Stimulated activated CD8-positive, alpha-beta memory T cell treated with anti-CD3 and anti-CD28 coated beads, Interleukin-7, amount 100 ng/mL, for 1 hour (primary cell): ENCODE results near the gene NANP.

Experiments
- DNase-seq, 2 donors: peaks; one replicate each; pipeline ENCODE4 v3.0.0-alpha.2; 2020; ENCODE audit warnings: low read depth in 2 of 2

The NANP gene

DNA sequence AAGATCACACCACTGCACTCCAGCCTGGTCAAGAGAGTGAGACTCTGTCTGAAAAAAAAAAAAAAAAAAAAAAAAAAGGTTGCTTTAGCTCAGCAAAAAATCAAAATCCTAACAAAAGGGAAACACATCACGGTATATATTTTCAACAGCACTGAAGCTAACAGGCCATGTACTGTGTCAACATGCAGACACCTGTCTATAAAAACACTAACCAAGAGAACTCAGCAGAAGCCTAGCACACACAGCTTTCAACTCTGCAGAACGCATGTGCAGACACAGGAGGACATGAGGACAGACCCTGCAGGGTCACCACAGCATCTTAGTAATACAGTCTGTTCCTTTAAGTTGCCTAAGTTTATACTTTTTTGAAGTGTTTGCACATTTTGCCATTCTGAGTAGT is 52.0 kb downstream of the NANP start:
- no peak for DNase-seq

DNA sequence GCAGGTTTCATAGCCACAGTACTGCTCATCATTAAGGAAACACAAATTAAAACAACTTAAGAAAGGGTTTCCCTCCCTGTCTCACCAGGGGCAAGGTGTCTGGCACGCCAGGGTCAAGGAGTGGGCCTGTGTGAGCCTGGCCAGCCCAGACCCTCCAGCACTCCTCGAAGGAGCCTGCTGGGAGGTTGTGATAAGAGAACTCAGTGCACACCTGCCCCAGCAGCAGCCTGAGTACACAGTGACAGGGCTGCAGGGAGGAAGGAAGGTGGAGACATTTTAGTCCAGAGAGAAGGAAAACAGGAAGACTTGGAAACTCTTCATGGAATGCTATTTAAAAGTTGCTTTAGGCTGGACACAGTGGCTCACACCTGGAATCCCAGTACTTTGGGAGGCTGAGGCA is 52.6 kb downstream of the NANP start:
- no peak for DNase-seq

- no peak for DNase-seq
These were observed 53.7 kb downstream of the NANP start for GRCh38 chr20:25570148-25570530.

DNA sequence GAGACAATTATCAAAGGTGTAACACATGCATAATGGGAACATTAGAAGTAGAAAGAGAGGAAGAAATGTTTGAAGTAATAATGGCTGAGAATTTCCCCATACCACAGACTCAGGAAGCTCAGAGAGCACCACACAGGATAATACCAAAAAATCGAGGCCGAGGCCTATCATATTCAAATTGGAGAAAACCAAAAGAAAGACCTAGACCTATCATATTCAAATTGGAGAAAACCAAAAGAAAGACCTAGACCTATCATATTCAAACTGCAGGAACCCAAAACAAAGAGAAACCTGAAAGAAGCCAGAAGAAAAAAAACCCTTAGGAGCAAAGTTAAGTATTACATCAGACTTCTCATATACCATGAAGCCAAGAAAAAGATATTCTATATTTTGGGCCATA is 56.5 kb downstream of the NANP start:
- DNase-seq, result no peak

DNA sequence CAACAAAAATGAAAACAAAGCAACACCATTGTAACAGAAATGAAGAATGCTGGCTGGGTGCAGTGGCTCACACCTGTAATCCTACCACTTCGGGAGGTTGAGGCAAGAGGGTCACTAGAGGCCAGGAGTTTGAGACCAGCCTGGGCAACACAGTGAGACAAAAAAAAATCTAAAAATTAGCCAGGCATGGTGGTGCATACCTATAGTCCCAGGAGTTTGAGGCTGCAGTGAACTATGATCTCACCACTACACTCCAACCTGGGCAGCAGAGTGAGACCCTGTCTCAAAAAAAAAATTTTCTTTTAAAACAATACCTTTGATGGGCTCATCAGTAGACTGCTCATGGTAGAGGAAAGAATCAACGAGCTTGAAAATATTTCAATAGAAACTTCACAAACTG is 57.0 kb downstream of the NANP start:
- DNase-seq, result no peak

GRCh38 chr20:25565578-25566157 is 58.1 kb downstream of the NANP start:
- no peak for DNase-seq

- DNase-seq, result no peak
These were observed 59.9 kb downstream of the NANP start for GRCh38 chr20:25563876-25564275.

DNA sequence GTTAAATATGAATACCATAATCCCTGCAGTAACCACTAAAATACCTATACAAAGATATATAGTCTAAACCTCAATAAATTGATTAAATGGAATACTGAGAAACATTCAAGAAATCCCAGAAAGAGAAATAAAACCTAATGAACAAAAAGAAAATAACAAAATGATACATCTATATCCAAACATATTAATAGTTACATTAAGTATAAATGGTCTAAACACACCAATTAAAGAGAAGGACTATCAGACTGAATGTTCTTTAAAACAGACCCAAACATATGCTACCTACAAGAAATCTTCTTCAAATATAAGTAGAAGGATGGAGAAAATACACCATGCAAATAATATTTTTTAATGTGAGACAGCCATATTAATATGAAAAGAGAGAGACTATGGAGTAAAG is 60.5 kb downstream of the NANP start:
- DNase-seq, result no peak
